GM19463 (cell line): Measurements from ENCODE around the gene ITPR3.

Source experiments
- ATAC-seq: cut with Tn5 transposase; IDR thresholded peaks from one replicate; pipeline ENCODE4 v1.9.1; 2021; ENCODE audit warnings: mild to moderate bottlenecking, moderate library complexity; ENCODE audit not compliant: unreplicated experiment

The ITPR3 gene

DNA sequence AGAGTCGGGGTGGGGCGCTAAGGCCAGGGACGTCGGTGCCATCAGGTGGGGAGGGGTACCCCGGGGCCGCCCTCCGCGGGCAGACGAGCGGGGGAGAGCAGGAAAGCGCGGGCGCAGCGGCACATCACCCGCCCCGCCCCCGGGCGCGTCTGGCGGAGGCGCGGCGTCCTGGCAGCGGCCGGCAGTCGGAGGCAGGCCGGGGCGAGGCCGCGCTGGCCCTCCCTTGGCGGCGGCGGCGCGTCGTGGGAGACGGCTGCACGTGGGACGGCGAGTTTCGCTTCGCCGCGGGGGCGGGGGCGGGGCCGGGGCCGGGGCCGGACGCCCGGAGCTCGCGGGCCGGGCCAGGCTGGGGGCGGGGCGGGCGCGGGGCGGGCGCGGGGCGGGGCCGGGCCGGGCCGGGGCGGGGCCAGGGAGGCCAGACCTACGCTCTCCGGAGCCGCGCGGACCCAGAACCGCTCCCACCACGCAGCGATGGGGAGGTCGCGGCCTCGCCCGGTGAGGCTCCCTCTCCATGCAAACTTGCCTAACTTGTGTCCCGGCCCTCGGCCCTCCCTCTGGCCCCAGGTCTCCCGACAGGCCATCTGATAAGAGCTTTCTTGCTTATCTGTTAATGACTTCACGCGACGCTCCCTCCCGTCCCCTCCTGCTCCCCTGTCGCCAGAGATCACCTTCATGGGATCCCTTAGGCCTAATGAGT lies 12.5 kb downstream of the ITPR3 start:
- ATAC-seq, result peak; percentile 60

DNA sequence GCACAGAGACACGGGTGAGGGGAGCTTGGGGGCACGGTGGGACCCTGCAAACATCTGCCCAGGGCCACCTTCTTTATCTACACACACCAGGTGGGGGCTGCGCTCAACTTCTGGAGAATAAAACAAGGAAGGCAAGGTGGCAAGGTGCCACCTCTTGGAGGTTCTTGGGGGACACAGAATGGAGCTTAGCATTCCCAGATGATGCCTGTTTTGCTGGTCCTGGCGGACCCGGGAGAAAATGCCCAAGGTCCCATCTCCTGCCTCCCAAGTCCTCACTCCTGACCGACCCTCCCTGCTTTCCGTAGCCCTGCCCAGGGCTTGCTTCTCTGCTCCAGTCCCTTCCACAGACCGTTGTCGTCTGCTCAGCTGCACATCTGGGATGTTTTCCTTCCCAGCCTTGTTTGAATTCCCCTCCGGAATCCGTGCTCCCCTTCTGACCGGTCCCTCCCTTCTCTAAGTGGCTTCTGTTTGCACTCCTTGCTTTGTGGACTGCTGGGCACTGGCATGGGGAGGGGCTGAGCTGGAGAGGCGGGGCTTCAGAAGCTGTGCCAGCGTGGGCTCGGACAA lies 13.1 kb downstream of the ITPR3 start:
- no peak for ATAC-seq

DNA sequence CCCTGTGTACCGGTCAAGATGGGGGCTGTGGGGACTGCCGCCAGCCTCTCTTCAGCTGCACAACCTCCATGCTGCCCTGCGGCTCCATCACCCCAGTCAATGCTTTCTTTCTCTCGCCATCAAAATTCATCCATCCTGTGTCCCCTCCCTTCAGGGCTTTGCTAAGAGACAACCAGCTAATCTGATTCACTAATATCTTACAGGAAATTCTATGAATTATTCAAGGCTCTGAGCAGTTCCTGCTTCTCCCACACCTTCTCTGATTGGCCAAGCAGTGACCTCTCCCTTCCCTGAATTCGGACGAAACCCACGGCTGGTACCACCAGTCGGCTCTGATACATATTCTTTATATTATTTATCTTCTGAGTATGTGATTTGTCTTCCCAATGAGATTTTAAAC lies 13.8 kb downstream of the ITPR3 start:
- no peak for ATAC-seq

DNA sequence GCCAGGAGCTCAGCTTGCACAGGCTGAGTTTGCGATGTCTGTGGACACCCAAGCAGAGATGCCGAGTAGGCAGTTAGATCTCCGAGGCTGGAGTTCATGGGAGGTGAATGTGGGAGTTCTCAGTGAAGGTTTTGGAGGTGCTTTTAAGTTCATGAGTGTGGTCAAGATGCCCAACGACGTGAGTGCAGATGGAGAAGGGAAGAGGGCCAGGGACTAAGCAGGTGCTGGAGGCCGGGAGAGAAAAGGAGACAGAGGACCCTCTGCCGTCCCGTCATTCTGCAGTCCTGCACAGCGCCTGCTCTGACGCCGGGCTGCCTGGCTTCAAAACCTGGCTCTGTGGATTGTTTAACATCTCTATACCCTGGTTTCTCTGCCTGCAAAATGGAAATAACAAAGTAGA lies 15.5 kb downstream of the ITPR3 start:
- ATAC-seq, result no peak

DNA sequence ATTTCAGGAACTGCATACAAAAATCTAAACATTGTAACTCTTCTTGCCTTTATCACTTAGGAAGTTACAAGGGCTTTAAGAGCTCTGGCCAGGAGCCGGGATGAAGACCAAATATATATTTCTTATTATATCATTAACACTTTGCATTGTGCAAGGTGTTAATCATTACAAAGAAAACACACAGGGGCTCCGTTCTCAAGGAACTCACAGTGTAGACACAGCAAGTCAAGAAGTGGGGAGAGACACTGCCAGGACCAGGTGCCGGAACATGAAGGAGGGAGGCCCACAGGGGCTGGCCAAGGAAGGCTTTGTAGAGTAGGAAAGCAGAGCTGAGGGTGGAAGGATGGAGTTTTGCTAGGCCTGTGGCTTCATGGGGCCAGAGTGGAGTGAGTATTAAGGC lies 17.4 kb downstream of the ITPR3 start:
- ATAC-seq, result no peak

DNA sequence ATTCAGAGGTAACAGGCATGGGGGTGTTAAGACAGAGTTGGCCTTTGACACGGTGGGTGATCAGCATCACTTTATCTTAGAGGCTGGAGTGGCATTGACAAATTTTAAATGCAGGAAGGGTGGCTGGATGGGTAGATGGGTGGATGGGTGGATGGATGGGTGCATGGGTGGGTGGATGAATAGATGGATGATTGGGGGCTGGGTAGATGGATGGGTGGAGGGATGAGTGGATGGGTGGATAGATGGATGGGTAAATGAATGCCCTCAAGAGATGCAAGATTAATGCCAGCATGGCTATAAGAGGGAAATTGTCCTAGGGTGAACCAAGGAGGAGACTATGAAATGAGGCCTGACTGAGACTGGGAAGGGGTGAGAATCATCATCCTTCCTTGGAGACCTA lies 18.4 kb downstream of the ITPR3 start:
- ATAC-seq, result no peak

DNA sequence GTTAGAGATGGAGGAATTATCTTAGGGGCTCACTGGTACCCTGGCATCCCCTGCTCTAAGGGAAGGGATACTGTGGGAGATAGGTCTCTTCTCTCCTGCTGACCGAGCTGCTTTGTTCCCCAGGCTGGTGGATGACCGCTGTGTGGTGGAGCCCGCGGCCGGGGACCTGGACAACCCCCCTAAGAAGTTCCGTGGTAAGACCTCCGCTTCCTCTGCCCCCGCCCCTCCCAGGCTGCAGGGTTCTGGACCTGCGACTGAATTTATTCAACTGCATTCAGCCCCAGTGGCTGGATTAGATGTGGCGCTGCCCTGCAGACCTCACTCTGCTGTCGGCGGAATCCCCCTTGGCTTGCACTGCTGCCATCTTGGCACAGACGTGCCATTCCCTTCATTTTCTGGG lies 19.2 kb downstream of the ITPR3 start:
- no peak for ATAC-seq

DNA sequence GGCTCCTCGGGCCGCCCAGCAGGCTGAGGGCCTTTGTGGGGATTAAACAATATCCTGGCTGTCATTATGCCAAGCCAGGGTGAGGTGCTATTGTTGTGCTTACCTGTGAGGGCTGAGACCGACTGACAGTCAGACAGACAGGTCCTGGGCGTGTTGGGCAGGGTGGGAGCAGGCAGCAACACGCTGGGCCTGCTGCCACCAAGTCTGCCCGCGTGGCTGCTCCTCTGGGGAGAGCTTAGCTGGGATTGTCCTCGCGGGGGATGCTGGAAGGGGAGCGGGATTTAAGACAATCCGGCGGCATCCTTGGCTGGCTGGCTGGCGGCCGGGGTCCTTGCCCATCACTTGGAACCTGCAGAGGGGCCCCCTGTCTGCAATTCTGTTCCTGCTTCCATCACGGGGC lies 20.0 kb downstream of the ITPR3 start:
- no peak for ATAC-seq

DNA sequence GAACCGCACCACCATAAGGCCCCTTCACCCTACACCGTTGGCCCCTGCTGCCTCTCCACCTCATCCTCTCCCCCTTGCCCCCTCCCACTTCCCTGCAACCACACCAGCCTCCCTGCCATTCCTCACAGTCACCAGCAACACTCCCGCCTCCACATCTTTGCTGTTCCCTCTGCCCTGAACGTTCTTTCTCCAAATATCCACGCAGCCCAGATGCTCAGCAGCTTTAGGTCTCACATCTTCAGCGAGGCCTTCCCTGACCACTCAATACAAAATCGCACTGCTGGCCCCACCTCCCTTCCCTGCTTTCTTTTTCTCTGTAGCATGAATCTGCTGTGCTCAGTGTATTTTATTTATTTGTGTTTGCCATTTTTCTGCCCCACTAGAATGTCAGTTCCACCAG lies 20.5 kb downstream of the ITPR3 start:
- no peak for ATAC-seq

DNA sequence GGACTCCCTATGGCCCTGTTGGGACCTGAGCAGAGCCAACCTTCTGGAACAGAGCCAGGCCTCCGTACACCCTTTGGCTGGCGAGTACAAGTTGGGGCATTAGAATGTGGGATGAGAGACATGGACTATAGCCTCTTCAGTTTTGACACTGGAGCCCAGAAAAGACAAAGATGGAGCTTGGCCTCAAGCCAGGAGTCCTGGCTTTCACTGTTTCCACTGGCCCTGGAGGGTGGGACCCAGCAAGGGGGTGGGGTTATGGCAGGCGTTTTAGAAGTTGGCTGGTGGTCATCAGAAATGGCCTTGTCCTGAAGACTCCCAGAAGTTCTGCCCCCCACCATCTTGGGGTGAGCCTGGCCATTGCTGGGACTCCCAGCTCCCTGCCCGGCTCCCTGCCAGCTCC lies 21.8 kb downstream of the ITPR3 start:
- ATAC-seq, result no peak

DNA sequence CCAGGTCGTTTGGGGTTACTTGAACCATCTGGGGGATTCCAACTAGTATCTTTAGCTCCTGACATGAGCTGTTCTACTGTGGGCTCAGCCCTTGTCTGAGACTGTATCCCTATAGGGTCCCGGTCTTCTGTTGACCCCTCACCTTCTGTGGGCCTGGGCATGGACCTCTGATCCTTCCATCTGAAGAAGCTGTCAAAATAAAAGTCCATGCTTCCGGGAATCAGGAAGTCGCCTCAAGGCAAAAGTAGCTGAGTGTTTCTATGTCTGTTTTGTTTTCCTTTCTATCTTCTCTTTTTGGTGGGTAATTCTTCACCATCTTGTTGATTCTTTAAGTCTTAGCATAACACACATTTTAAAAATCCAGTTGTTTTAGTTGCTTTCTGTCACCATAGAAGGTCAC lies 30.3 kb downstream of the ITPR3 start:
- no peak for ATAC-seq

DNA sequence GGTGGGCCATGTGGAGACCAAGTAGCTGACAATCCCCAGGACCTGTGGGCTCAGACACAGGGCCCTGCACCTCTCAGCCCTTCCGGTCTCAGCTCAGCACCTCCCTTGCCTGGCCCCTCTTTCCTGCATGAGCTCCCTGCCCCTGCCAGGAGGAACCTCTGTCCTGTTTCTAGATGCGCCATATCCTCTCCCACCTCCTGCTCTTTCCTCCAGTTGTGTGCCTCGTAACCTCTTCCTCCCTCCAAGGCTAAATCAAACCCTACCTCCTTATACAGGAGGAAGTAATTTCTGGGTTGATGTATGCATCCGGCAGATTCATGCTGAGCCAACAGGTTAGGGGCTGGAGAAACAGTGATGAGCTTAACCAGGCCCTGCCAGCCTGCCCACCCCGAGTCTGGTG lies 30.9 kb downstream of the ITPR3 start:
- no peak for ATAC-seq

DNA sequence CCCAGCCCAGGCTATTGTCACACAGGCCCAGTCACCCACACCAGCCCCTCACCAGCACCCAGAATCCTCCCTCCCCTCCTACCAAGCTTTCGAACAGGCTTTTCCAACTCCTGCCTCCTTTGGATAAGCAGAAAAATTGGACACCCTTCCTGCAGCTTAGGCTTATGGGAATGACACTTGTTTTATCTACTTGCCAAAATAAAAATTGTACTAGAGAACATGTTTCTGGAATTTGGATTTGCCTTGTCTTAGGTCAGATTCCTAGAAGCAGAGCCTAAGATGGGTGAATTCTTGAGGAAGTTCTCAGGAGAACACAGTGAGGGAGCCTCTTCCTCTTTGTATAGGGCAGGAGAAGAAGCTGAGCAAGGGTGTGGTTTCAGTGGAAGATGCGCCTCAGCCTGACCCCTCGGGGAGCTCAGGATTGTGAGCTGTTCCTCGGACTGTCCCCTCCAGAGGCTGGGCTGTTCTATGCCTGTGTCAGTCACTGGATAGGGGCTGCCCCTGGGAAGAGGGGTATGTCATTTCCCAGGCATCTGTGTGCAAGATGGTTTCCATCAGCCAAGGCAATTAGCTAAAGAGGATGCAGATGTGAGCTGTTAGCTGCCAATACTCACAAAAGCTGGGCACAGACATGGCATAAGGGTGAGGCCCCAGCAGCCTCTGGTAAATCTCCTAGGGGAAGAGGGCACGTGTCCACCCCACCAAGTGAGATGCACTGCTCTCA lies 33.9 kb downstream of the ITPR3 start:
- no peak for ATAC-seq

DNA sequence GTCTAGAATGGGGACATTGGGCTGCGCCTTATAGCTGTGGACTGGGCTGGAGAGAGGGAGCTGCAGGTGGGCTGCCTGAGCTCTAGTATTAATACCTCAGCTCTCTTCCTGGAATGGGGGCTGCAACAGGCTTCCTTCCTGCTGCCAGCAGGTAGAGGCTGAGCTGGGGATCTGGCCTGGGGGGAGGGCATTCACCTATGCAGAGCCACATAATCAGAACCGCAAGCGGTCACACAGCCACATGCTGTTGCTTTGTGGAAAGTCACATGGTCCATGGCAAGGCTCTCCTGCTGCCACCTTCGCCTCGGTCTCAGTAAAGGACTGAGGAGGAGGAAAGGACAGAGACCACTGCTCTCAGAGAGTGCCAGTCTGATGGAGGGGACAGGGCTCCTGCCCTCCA lies 35.7 kb downstream of the ITPR3 start:
- ATAC-seq, result no peak

DNA sequence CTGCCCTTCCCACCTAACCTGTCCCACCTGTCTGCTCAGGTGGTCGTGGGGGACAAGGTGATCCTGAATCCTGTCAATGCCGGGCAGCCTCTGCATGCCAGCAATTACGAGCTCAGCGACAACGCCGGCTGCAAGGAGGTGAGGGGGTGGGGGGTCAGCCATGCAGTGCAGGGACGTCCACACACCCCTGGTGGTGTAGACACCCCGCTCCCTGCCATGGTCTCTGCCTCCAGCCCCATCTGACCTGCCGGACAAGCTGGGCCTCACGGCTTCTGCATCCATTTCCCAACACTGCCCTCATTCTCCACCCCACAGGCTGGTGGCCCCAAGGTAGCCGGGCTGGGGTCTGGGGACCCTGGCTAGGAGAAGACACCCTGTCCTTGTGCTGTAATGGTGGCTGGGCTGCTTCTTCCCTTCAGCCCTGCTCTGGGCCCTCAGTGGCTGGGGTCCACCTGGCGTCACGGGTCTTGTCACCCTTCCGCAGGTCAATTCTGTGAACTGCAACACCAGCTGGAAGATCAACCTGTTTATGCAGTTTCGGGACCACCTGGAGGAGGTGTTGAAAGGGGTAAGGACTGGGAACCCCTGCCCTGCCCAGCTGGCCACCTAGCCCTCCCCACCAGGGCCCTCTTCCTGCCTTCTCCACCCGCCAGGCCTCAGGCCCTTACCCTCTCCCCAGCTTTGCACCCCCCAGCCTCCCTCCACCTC lies 38.0 kb downstream of the ITPR3 start:
- ATAC-seq, result no peak

DNA sequence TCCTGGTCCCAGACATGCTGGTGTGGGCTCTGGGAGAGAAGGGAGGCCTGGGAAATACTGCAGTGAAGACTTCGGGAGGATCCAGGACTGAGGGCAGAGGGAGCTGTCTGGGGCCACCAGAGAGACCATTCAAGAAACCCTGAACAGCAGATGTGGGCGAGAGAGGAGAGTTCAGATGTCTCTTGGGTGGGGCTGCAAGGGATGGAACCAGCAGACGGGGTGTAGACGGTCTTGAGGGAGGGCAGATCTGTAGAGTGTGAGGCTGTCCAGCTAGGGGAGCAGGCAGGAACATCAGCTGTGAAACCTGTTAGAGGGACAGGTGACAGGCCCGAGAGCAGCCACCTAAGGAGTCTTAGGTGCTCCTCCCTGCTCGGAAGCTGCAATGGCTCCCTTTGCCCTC lies 38.9 kb downstream of the ITPR3 start:
- ATAC-seq, result no peak

DNA sequence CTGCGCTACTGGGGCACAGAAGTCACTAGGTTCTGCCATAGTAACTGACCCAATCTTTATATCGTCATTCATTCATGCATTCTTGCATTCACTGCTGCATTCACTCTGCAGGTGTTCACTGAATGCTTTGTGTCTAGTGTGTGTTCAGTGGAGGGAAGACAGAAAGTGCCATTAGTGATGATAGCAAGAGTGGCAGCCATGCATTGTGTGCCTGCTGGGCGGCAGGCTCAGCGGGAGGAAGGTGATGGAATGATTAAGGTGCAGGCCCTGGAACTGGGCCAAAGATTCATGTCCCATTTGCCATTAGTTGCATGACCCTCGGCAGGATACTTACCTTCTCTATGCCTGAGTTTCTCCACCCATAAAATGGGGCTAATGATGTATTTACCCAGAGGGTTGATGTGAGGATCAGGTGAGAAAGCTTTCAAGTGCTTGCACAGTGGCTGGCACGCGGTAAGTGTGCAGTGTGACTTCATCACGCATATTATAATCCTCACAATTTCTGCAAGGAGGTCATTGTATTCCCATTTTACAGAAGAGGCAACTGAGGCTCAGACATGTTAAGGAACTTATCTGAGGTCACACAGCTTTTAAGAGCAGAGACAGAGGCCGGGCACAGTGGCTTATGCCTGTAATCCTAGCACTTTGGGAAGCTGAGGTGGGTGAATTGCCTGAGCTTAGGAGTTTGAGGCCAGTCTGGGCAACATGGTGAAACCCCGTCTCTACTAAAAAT lies 40.1 kb downstream of the ITPR3 start:
- ATAC-seq, result no peak

DNA sequence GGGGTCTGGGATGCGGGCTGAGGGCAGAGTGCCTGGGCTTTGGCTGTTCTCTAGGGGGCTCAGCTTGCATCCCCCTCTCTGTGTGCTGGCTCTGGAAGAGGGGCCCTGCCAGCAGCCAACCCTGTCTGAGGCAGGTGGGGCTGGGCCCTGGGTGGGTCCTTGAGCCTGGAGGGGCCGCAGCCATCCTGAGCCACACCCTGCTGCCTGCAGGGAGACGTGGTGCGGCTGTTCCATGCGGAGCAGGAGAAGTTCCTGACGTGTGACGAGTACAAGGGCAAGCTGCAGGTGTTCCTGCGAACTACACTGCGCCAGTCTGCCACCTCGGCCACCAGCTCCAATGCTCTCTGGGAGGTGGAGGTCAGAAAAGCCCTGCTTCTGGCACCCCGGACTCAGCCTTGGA lies 41.2 kb downstream of the ITPR3 start:
- ATAC-seq, result no peak

DNA sequence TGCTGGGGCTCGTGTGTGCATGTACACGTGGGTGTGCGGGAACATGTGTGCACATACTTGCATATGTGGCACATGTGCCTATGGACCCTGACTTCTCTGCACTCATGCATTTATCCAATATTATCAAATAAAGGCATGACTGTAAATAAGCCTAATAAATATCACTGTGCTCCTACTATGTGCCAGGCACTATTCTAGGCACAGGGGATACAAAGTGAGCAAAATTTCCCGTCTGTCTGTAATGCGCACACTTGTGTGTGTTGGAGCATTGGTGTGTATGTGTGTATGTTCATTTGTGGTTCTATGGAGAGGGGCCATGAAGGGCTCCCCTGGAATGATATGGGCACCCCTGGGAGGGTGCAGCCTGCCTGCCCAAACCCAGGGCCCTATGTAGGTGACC lies 41.9 kb downstream of the ITPR3 start:
- no peak for ATAC-seq

DNA sequence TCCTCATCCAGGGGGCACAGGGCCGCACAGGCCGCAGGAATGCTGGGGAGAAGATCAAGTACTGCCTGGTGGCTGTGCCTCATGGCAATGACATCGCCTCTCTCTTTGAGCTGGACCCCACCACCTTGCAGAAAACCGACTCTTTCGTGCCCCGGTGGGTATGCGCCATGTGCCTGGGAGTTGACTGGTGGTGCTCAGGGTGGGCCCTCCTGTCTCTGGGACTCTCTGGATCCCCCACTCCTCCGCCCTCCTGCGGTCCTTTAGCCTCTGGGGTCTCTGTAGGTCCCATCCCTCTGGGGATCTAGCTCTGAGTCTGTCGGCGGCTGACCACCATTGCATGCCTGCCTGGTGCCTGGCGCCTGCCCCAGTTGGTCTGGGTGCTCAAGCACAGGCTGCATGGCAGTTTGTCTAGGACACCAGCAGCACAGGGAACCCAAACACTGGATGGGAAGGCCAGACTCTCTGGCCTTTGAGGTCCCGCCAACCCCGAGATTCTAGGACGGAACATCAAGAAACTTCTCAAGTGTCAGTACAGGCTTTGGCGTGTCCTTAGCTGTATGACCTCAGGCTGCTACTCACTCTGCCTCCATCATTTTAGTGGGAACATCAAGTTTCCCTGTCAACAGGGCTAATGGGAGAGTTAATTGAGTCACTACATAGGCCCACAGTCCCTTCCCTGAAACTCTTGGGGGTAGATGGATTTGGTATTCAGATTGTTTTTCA lies 42.8 kb downstream of the ITPR3 start:
- ATAC-seq, result no peak
